GM19035 (cell line): ENCODE measurements around the gene PRX.
"Not testable (repeated sequence)": the region's sequence is repeated elsewhere in the genome, so short reads cannot be mapped to it uniquely, and the experiment has no call there.

Source experiments
- ATAC-seq: cut with Tn5 transposase; IDR thresholded peaks from one replicate; pipeline ENCODE4 v1.9.1; 2021; ENCODE audit not compliant: unreplicated experiment

The PRX gene

DNA sequence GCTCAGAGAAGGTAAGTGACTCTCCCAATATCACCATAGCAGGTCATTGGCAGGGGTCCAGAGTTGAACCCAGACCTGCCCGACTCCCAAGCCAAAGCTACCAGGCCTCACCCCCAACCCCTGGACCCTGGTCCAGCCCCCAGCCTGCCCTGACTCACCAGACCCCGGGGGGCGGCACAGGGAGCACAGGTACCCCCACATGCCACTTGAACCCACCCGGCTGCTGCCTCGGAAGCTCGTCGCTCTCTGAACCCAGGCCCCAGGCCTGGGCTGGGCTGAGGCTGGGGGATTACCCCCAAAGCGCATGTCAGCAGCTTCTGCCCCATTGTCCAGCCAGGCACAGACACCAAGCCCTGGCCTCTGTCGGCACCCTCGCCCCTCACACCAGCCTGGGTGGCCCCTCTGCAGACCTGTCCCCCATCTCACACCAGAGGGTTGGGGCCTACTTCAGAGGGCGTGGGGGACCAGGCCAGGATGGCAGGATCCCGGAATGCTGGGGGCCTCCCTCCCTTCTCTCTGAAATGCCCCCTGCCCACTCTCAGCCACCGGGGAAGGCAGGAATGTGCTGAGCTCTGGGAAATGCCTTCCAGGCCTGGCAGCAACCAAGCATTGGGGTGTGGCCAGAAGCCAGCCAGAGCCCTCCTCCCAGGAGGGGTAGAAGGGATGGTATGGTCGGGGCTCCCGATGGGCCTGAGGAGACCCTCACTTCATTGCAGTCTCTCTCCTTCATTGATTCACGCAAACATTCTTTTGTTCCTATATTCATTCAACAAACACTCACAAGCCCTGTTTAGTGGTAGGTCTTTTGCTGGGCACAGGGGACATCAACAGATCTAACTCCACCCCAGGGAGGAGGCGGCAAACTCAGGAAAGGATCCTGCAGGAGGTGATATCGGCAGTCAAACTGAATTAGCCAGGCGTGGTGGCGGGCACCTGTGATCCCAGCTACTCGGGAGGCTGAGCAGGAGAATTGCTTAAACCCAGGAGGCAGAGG, 1.7 kb upstream of the PRX start:
- no peak for ATAC-seq

DNA sequence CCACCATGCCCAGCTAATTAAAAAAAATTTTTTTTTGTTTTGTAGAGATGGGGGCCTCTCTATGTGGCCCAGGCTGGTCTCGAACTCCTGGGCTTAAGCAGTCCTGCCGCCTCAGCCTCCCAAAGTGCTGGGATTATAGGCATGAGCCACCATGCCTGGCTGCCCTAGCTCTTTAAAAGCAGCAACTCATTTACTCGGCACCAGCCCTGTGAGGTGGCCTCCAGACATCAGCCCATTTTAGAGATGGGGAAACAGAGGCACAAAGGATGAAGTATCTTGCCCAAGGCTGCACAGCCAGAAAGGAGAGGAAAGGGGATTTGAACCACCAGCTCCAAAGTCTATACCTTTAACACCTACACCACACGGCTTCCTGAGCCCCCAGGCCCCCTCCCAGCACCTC, 312 bp downstream of the PRX start:
- no peak for ATAC-seq

DNA sequence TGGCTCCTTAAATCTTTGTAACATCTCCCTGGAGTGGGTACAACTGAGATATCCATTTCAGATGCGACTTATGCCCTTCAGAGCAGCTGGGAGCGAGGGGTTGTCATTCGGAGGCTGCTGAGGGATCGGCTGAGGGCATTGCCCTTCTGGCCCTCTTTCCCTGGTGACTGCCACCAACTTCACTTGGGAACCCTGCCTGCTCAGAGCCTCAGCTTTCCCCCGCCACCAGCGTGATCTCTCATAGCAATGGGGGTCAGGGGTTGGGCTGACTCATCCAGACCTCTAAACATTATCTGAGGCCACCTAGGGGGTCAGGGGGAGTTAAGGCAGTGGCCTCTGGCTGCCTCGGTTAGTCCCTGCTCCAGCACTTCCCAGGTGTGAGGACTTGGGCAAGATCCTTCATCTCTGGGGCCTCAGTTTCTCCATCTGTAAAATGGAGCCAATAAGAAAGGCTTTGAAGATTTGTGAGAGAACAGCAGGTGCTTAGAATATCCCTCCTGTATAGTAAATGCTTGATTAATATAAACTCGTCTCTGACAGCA, 1.1 kb downstream of the PRX start:
- no peak for ATAC-seq

DNA sequence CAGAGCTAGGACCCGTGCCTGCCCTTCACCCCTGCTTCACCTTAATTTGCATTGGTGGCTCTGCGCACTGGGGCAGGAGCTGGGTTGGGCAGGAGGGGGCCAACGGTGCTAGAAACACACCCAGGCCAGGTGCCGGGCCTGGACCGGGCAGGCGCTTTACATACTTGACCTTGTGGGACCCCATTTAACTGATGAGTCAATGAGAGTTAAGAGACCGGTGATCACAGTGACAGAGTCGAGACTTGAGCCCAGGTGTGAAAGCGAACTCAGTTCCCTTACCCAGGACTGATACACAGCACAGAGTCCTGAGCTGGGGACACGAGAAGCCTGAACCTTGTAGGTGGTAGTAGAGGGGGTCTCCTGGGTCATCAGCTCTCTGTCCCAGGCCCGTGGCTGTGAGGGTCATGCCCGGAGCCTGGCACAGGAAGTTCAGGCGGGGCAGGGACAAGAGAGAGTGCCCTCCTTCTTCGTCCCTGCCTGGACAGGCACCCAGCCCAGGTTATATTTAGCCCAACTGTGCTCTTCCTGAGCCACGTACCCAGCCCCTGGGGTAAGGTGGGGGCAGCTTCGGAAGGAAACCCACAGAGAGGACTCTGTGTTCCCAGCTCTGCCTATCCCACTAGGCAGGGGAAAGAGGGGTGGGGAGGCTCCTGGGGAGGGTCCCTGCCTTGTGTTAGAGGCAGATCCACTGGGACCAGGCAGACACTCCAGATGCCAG, 1.9 kb downstream of the PRX start:
- no peak for ATAC-seq

DNA sequence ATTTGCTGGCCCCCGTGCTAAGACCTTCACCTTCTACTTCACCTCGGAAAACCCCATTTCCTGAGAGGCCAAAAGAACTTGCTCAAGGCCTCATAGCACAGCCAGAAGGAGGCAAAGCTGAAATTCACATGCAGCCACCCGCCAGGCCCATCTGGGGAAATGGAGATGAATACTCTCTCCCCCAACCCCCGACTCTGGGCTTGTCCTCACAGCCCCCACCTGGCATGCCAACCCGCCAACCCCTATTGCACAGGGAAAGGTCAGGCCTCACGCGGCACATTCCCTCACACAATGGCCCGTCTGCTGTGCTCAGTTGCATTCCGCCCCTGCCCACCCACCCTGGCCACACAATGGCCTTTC, 3.2 kb downstream of the PRX start:
- ATAC-seq = no peak

DNA sequence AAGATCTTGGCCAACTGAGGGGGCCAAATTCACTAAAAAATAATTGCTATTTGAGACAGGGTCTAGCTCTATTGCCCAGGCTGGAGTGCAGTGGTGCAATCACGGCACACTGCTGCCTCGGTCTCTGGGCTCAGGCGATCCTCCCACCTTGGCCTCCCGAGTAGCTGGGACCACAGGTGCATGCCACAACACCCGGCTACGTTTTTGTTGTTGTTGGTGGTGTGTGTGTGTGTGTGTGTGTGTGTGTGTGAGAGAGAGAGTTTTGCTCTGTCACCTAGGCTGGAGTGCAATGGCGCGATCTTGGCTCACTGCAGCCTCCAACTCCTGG, 4.6 kb downstream of the PRX start:
- not testable (repeated sequence) for ATAC-seq

DNA sequence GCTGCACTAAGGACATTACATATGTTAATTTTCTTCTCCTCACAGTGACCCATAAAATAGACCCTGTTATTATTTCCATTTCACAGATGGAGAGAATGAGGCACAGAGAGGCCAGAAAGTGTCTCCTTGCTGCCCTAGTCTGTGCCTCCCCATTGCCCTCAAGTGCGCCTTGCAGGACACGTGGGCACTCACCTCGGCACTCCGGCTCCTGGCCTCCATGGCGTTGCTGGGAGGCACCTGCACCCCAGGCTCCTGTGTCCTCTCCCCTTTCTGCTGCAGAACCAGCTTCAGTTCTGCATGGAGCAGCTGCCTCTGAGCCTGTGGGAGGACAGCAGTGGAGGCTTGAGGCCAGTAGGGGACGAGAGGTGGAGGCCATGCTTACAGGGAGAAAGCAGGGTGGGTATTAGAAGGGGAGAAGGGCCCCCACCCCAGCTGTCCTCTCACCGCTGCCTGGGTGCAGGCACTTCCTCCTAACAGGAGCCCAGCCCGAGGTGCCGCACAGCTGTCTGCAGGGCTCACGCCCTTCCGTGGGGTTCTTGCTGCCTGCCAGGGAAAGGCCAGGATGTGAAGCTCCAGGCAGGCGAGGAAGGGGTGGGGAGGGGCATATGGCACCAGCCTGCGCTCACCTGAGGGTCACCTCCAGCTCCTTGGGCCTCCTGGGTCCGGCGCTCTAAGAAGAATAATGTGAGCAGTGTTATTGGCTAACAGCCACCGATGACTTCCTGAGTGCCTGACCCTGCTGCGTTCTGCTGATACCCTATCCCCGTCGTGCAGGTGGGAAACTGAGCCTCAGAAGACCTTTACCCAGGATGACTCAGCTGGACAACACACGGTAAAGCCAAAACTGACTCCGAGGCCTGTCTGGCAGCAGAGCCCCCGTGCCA, 5.2 kb downstream of the PRX start:
- ATAC-seq = no peak

DNA sequence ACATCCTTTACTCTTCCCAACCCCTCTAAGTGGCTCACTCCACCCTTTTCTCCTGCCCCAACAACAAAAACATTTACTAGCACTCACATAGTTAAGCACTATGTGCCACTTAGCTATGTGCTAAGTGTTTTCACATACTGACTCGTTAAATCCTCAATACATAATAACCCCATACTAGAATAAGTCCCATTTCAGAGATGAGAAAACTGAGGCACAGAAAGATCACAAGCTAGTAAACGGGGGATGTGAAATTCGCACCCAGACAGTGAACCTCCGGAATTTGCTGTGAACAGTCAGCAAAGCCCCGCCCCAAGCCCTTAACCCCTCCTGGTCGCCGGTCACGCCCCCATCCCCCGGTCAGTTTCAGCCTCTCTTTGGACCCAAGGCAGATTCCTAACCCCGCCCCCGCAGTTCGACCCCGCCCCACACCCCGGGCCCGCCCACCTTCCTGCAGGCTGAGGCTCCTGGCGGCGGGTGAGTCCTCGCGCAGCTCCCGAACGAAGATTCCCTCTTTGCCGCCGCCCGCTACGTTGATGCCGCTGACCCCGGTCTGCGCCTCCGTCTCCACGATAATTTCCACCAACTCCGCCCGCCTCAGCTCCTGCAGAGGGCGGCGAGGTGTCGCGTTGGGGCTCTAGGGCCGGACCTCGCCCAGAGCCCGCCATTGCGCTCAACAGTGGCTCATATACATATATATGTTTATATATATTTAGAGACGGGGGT, 9.8 kb downstream of the PRX start:
- ATAC-seq = peak; percentile 67

DNA sequence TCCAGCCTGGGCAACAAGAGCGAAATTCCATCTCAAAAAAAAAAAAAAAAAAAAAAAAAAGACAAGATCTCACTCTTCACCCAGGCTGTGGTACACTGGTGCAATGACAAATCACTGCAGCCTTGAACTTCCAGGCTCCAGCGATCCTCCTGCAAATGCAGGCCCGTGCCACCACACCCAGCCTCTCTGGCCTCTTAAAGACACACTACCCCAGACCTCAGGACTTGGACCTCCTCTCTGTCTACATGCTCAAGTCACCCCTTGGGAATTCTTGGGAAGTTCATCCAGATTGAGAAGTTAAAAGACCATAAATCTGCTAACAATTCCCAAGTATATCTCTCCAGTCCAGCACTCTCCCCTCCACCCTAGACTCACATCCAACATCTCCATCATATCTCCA, 12.6 kb downstream of the PRX start:
- no peak for ATAC-seq

DNA sequence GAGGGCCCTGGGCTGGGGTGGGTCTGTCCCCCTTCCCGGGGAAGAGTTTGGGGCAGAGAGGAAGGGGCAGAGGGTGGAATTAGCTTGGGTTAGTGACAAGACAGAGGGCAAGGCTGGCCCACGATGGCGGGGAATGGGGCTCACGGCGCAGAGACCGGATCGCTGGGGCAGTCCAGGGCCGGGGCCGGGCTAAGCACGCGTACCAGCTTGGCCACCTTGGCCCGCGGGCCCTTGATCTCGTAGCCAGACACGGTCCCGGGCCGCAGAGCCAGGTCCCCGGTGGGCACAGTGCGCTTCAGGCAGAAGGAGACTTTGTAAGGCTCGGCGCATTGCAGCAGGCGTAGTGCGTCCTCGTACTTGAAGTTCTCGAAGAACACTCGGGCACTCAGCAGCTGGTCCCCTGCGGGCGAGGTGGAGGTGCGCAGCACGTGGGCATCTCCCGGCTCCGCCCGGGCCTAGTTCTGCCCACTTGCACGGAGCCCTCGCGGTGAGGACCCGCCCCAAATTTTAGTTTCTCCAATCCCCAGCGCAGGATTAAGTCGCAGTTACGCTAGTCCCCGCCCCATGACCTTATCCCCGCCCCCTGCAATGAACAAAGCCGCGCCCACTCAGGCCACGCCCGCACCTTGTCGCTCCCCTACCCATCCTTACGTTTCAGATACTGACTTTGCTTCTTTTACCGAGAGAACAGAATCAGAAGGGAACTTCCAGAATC, 14.6 kb downstream of the PRX start:
- ATAC-seq = no peak

DNA sequence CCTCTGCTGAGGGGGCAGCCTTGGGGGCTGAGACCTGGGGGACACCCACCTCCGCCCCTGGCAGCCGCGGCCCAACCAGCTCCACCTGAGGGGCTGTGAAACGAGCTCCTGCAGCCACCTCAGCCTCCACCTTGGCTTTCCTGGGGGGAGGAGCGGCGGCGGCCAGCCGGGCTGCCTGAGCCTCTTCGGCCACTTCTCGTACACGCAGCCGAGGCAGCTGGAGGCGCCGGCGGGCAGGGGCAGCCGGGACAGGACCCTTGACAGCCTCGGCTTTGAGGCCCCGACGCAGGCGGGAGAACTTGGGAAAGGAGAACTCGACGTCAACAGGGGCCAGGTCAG, 15.6 kb downstream of the PRX start:
- no peak for ATAC-seq

DNA sequence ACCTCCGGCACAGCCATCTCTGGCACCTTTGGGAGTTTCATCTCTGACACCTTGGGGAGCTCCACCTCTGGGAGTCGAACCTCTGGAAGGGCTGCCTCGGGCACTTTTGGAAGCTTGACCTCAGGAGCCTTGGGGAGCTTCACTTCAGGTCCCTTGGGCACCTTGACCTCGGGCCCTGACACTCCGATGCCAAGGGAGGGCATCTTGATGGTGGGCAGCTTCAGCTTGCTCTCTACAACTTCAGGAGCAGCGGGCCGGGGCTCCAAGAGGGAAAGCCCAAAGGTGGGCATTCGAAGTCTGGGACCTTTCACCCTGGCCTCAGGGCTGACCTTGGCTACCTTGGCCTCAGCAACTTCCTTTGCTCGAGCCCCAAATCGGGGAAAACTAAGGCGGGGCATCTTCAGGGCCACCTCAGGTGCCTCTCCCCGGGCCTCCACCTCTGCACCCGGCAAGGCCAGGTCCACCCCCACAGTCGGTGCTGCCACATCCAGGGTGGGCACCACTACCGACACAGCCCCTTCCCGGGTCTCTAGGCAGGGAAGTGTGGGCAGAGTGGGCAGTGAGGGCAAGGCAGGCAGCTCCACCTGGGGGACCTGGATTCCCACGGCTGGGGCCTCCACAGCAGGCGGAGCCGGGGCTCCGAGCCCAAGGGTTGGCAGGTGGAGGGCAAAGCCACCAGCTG, 16.2 kb downstream of the PRX start:
- no peak for ATAC-seq

DNA sequence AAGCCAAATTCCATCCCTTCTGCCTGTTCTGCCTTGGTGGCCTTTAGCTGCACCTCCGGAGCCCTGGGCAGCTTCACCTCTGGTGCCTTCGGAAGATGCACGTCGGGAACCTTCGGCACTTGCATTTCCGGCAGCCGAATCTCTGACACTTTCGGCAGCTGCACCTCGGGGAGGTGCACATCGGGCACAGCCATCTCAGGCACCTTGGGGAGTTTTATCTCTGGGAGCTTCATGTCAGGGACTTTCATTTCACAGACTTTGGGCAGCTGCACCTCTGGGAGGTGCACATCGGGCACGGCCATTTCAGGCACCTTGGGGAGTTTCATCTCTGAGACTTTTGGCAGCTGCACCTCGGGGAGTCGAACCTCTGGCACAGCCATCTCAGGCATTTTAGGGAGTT, 17.2 kb downstream of the PRX start:
- no peak for ATAC-seq

DNA sequence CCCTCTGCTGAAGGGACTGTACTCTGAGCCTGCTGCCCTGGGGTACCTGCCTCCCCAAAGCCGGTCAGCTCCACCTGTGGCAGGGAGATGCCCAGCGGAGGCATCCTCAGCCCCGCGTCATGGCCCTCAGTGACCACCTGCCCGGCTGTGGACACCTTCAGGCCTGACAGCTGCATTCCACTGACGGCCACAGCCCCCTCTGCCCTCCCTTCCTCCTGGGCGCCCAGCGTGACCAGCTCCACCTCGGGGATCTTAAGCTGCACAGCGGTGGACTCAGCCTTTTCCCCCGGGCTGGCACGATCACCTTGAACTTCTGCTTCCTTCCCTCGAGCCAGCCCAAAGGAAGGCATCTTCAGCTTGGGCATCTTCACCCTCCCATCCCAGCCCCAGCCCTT, 18.4 kb downstream of the PRX start:
- no peak for ATAC-seq

DNA sequence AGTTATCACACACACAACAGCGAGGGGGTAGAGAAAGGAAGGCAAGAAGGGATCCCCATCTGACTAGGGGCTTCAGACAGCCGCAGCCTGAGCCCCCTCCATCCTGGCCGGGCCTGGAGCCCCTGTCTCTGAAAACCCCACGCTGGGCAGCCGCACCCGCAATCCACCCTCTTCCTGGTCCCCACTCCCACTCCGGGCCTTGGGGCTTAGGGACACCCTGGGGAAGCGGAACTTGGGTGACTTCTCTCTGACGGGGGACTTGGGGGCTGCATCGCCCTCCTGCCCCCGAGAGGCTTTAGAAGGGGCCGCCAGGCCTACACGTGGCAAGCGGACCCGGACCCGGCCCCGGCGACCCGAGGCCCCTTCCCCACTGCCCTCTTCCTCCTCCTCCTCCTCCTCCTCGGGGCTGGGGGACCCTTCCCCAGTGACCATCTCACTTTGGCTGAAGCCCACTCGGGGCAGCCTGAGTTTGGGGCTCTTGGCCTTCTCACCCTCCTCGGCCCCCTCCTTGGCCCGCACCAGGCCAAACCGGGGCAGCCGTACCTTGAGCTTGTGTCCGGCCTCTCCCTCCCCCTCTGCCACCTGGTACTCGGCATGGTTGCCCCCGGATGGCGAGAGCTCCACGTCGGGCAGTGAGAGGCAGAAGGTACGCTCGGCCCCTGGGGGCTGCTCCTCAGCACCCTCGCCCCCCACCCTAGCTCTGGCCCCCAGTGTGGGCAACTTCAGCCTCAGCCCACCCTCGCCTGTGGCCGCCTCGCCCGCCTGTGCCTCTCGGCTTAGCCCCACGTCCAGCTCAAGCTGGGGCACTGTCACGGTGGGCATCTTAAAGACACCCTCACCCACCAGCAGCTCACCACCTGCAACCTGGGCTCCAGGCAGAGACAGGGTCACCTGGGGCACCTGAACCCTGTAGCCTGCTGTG, 19.0 kb downstream of the PRX start:
- ATAC-seq = no peak

DNA sequence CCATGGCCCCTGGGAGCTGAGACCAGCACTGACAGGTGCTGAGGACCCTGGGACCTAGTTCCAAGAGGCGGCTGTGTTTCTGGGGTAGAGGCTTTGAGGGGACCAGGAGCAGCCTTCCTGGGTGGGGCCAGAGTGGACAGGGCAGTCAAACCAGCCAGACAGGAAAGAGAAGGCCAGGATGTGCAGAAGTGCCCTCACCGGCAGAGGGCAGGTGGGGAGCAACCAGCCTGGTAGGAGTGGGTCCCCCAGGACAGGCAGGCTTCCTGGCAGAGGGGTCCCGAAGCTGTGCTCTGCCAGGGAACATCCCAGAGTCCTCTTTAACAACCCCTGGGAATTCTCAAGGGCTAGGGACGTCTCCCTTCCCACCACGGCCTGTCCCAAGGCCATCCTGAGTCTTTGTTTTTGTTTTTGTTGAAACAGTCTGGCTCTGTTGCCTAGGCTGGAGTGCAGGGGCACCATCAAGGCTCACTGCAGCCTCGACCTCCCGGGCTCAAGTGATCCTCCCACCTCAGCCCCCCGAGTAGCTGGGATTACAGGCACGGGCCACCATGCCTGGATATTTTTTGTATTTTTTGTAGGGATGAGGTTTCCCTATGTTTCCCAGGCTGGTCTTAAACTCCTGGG, 20.2 kb downstream of the PRX start:
- no peak for ATAC-seq

DNA sequence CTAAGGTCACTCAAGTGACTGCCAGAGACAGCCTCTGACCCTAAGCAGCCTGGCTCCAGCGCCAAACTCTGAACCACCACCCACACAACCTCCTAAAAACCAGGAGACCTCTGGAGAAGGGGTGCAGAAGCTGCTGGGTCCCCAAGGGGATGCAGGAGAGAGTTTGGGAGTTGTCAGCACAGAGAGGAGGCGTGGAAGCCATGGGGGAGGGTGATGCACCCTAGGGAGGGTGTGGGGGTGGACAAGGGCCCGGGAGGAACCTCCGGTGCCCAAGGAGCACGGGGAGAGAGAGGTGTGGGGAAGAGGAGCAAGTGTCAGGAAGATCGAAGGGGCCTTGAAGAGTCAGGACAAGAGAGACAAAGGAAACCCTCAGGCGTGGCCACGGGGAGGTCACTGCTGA, 21.1 kb downstream of the PRX start:
- ATAC-seq = no peak
